ENCODE data around the gene BEST1. TPM values are rescaled to one million over a fixed set of nuclear protein-coding genes. Genes with fewer than 3 reads are reported as not detected.
"Not testable (repeated sequence)": the region's sequence is repeated elsewhere in the genome, so short reads cannot be mapped to it uniquely, and the experiment has no call there.

BEST1 gene
- total and polyA plus RNA-seq, 7 donors, result 0.81 to 9.8 (median 1.4) TPM

DNA sequence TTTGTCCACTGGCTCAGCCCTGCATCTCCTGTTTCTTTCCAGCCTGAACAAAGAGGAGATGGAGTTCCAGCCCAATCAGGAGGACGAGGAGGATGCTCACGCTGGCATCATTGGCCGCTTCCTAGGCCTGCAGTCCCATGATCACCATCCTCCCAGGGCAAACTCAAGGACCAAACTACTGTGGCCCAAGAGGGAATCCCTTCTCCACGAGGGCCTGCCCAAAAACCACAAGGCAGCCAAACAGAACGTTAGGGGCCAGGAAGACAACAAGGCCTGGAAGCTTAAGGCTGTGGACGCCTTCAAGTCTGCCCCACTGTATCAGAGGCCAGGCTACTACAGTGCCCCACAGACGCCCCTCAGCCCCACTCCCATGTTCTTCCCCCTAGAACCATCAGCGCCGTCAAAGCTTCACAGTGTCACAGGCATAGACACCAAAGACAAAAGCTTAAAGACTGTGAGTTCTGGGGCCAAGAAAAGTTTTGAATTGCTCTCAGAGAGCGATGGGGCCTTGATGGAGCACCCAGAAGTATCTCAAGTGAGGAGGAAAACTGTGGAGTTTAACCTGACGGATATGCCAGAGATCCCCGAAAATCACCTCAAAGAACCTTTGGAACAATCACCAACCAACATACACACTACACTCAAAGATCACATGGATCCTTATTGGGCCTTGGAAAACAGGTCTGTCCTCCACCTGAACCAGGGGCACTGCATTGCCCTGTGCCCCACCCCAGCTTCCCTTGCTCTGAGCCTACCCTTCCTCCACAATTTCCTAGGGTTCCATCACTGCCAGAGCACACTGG is 12.3 kb downstream of the BEST1 start:
- H3K4me3 ChIP-seq, result no peak overlapping the region
- no peaks in the 10 kb centered on the region for H3K27me3 ChIP-seq (ENCODE audit: insufficient read depth in 3 of 3, low read length in 2 of 3)
- TF ChIP-seq, protein P1, sequence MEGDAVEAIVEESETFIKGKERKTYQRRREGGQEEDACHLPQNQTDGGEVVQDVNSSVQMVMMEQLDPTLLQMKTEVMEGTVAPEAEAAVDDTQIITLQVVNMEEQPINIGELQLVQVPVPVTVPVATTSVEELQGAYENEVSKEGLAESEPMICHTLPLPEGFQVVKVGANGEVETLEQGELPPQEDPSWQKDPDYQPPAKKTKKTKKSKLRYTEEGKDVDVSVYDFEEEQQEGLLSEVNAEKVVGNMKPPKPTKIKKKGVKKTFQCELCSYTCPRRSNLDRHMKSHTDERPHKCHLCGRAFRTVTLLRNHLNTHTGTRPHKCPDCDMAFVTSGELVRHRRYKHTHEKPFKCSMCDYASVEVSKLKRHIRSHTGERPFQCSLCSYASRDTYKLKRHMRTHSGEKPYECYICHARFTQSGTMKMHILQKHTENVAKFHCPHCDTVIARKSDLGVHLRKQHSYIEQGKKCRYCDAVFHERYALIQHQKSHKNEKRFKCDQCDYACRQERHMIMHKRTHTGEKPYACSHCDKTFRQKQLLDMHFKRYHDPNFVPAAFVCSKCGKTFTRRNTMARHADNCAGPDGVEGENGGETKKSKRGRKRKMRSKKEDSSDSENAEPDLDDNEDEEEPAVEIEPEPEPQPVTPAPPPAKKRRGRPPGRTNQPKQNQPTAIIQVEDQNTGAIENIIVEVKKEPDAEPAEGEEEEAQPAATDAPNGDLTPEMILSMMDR (IDR thresholded peaks at IDR 0.05), result no peak
- H3K4me1 ChIP-seq, result peaks cover 32% of the 10 kb centered on the region
- 87 to 96% (median 88%) methylated on average over 12 of the region's 12 CpGs for WGBS, 3 donors
- DNase-seq (no peak), ATAC-seq (peak in 2 of 4 donors; percentile 1 to 12)
- intact Hi-C loops (cut with DNase I), result loop anchor here (5.0 to 10.0 kb wide), 2 partner anchors 75 to 632 kb away; partner anchors contain the start of gene TUT1 (in 1 of the 2)
- H3K27ac ChIP-seq, result peak overlapping the region; percentile 97
- H3K36me3 ChIP-seq (ENCODE audit: insufficient read depth in 1 of 2, low read depth in 1 of 2), result peaks cover 3 to 30% of the 10 kb centered on the region in 2 donors
- H3K9me3 ChIP-seq, result no peaks in the 10 kb centered on the region

DNA sequence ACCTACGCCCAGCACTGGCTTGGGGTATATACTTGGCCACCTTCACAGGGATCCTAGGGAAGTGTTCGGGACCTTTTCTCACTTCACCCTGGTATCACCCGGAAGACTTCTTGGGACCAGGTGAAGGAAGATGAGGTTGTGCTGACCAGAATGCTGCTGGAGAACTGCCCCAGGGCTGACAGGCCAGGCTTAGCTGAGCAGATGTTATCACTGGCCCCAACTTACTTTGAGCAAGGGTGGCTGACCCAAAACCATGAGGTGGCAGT is 12.8 kb downstream of the BEST1 start:
- peaks cover 32% of the 10 kb centered on the region for H3K4me1 ChIP-seq
- H3K27ac ChIP-seq, result peak overlapping the region; percentile 97
- H3K4me3 ChIP-seq, result no peak overlapping the region
- H3K9me3 ChIP-seq, result no peaks in the 10 kb centered on the region
- intact Hi-C loops (cut with DNase I), result loop anchor here (5.0 to 10.0 kb wide), 2 partner anchors 76 to 632 kb away; partner anchors contain the start of gene TUT1 (in 1 of the 2)
- peaks cover 3 to 30% of the 10 kb centered on the region in 2 donors for H3K36me3 ChIP-seq (ENCODE audit: insufficient read depth in 1 of 2, low read depth in 1 of 2)
- ATAC-seq (no peak), DNase-seq (no peak)
- 91 to 95% (median 93%) methylated on average over 3 of the region's 3 CpGs for WGBS, 3 donors
- no peaks in the 10 kb centered on the region for H3K27me3 ChIP-seq (ENCODE audit: insufficient read depth in 3 of 3, low read length in 2 of 3)
- TF ChIP-seq, protein P1 (IDR thresholded peaks at IDR 0.05), result no peak

DNA sequence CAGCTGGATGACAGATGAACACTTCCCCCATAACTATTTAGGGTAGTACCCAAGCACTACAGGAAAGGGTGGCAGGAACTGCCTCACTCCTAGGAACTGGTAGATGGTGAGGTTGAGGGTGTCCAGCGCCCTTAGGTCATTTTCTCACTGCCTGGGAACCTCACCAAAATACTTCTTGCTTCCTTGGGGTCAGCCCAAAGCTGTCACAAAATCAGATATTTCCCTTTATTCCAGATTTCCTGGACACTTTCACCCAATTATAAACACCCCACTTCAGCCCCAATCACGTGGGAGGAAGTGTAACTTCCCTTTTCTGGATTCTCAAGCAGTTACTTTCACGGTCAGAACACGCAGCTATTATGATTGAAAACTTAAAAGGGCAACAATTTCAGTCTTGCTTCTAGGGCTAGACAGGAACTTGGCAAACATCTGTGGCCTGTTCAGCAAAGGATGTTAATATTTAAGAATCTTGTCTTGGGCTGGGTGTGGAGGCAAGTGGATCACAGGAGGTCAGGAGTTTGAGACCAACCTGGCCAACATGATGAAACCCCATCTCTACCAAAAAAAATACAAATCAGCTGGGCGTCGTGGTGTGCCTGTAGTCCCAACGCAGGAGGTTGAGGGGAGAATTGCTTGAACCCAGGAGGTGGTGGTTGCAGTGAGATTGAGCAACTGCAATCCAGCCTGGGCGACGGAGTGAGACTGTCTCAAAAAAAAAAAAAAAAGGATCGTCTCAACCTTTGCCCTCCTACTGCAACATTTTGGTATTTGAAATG is 13.3 kb downstream of the BEST1 start:
- no peaks in the 10 kb centered on the region for H3K9me3 ChIP-seq
- peaks cover 3 to 30% of the 10 kb centered on the region in 2 donors for H3K36me3 ChIP-seq (ENCODE audit: insufficient read depth in 1 of 2, low read depth in 1 of 2)
- WGBS, 3 donors, result 47 to 59% (median 47%) methylated on average over 10 of the region's 10 CpGs
- intact Hi-C loops (cut with DNase I), result loop anchor here (5.0 to 10.0 kb wide), 2 partner anchors 76 to 631 kb away; partner anchors contain the start of gene TUT1 (in 1 of the 2)
- TF ChIP-seq, protein P1 (IDR thresholded peaks at IDR 0.05), result no peak
- ATAC-seq, result peak in 3 of 4 donors; percentile 1 to 27 (median 10)
- no peaks in the 10 kb centered on the region for H3K27me3 ChIP-seq (ENCODE audit: insufficient read depth in 3 of 3, low read length in 2 of 3)
- peak overlapping the region; percentile 97 for H3K27ac ChIP-seq
- DNase-seq, result no peak
- peaks cover 36% of the 10 kb centered on the region for H3K4me1 ChIP-seq
- peak overlapping the region; percentile 86 for H3K4me3 ChIP-seq

DNA sequence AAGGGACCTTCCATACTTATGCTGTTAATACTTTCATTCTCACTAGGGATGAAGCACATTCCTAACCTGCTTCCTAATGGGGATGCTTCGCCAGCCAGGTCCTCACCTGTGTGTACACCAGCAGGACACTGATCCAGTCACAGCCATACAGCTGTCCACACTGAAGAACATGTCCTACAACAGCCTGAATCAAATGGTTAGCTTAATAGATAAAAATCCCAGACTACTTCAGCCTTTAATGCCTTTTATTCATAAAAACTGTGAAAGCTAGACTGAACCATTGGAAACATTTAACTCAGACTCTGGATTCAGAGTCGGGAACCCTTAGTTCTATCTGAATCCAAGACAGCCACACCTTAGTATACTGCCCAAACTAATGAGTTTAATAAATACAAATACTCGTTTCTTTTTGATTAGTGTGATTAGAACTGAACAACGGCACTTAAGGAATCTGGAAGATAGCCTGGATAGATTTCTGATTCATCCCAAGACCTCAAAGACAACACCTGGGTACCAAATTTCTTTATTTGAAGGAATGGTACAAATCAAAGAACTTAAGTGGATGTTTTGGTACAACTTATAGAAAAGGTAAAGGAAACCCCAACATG is 14.0 kb downstream of the BEST1 start:
- DNase-seq, result no peak
- intact Hi-C loops (cut with DNase I), result loop anchor here (5.0 to 10.0 kb wide), 2 partner anchors 77 to 631 kb away; partner anchors contain the start of gene TUT1 (in 1 of the 2)
- no peak for ATAC-seq
- H3K4me1 ChIP-seq, result peaks cover 43% of the 10 kb centered on the region
- H3K4me3 ChIP-seq, result peak overlapping the region; percentile 86
- H3K27me3 ChIP-seq (ENCODE audit: insufficient read depth in 3 of 3, low read length in 2 of 3), result no peaks in the 10 kb centered on the region
- TF ChIP-seq, protein P1 (IDR thresholded peaks at IDR 0.05), result no peak
- H3K27ac ChIP-seq, result peak overlapping the region; percentile 97
- peaks cover 3 to 30% of the 10 kb centered on the region in 2 donors for H3K36me3 ChIP-seq (ENCODE audit: insufficient read depth in 1 of 2, low read depth in 1 of 2)
- H3K9me3 ChIP-seq, result no peaks in the 10 kb centered on the region
- 74 to 86% (median 75%) methylated on average over 4 of the region's 4 CpGs for WGBS, 3 donors

DNA sequence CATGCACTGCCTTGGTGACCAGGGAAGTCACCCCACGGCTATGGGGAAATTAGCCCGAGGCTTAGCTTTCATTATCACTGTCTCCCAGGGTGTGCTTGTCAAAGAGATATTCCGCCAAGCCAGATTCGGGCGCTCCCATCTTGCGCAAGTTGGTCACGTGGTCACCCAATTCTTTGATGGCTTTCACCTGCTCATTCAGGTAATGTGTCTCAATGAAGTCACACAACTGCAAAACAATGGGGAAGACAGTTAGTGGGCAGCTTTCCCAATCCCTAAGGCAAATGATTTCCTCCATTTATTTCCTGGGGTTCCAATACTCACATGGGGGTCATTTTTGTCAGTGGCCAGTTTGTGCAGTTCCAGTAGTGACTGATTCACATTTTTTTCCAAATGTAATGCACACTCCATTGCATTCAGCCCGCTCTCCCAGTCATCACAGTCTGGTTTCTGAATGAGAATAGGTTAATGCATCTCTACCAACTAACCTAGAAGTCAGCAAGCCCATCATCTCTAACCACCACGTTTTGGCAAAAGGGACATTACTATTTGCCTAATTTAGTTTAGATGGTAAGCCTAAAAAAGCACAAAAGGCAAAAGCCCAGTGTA is 14.6 kb downstream of the BEST1 start:
- 64 to 70% (median 69%) methylated on average over 9 of the region's 9 CpGs for WGBS, 3 donors
- peaks cover 3 to 30% of the 10 kb centered on the region in 2 donors for H3K36me3 ChIP-seq (ENCODE audit: insufficient read depth in 1 of 2, low read depth in 1 of 2)
- peak overlapping the region; percentile 86 for H3K4me3 ChIP-seq
- peak overlapping the region; percentile 97 for H3K27ac ChIP-seq
- not testable (repeated sequence) for DNase-seq; H3K27me3 ChIP-seq (ENCODE audit: insufficient read depth in 3 of 3, low read length in 2 of 3); H3K9me3 ChIP-seq; ATAC-seq
- intact Hi-C loops (cut with DNase I), result loop anchor here (5.0 to 10.0 kb wide), 2 partner anchors 77 to 630 kb away; partner anchors contain the start of gene TUT1 (in 1 of the 2)
- H3K4me1 ChIP-seq, result peaks cover 49% of the 10 kb centered on the region
